SU-DHL-6 (cell line): ENCODE measurements around the gene SLC25A26.

Experiments used
- CTCF ChIP-seq: fragments of 200-600 bp; sonication (generic); IDR thresholded peaks from one replicate; pipeline ENCODE4 v1.5.1; 2017; ENCODE audit warnings: antibody characterized with exemption, mild to moderate bottlenecking, low read length, moderate library complexity; ENCODE audit not compliant: insufficient read depth, poor library complexity, severe bottlenecking
- EZH2phosphoT487 ChIP-seq: fragments of 200-600 bp; sonication (generic), shearing (Covaris generic); conservative IDR thresholded peaks from 2 replicates; pipeline ENCODE4 v1.6.1; 2018; ENCODE audit warnings: mild to moderate bottlenecking, antibody characterized with exemption, low read length, moderate library complexity, mixed read lengths

GRCh38 chr3:66229931-66230330 lies 9.1 kb downstream of the SLC25A26 start:
- TF ChIP-seq CTCF: no peak
- TF ChIP-seq EZH2phosphoT487: no peak
